ENCODE data around the gene GALNTL6.
"Not testable (repeated sequence)": the region's sequence is repeated elsewhere in the genome, so short reads cannot be mapped to it uniquely, and the experiment has no call there.

The GALNTL6 gene

GRCh38 chr4:172393220-172393619, 580.0 kb downstream of the GALNTL6 start:
- no peak for DNase-seq (ENCODE audit: low read depth)

DNA sequence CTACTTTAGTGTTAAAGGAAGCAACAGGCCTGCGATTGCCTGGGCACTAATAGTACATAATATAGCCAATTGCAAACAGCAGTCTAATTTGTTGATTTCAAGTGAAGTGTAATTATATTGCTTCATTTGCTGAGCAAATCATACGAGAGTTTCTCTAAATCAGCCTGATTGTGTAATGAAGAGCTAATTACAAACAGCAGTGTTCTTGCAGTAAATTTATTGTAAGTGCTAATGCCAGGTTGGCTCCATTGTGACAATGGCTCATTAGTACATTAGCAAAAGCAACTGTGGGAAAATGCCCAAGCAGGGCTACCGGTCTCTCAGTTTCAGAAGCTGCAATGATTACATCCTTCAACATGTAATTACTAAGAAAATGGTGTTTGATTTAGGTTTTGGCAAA, 591.5 kb downstream of the GALNTL6 start:
- no peak for DNase-seq (ENCODE audit: low read depth)

DNA sequence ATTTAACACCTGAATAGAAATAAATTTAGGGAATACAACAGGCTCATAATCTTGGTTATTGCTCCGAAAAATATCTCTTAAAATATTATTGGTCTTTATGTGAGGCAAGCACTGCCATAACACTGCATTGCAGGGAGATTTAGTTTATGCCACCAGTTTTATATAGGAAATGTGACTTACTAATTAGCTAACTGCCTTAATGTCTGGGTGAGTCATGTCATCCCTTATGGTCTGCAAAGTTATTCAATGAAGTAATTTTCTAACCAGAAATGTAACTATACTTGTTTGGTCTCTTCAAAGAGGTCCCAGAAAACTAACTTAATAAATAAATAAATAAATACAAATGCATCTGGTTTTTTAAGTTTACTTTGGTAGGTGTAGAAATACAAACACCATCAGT, 597.2 kb downstream of the GALNTL6 start:
- DNase-seq (ENCODE audit: low read depth), result no peak

- no peak for DNase-seq (ENCODE audit: low read depth)
These were observed 597.9 kb downstream of the GALNTL6 start for GRCh38 chr4:172411149-172411548.

DNA sequence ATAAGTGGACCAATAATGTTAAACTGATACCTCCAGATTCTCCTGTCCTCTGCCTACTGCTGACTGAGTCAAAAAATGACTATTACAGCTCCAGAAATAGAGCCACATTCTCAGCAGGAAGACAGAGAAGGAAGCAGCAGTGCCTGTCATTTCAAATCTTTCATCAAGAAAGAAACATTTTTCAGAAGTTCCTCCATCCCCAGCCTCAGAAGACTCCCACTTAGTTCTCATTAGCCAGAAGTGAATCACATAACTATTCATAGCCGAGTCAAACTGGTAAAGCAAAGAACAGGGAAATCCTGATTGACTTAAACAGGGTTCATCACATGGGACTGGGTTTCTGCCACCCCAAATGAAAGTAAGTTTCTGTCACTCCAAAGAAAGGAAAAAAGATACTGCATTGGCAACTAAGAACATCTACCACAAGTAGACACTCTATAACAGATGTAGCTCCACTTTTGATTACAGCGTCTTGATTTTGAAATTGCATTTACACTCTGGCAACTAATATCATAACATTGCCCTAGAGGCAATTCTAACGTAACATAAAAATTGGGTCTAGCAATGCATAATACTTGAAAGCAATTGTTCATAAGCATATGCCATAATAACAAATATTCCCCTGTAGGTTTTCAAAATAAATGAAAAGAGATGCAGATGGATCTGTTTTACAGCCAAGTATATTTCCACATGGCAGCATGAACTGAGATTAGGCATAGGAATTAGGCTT, 599.8 kb downstream of the GALNTL6 start:
- DNase-seq (ENCODE audit: low read depth), result no peak

DNA sequence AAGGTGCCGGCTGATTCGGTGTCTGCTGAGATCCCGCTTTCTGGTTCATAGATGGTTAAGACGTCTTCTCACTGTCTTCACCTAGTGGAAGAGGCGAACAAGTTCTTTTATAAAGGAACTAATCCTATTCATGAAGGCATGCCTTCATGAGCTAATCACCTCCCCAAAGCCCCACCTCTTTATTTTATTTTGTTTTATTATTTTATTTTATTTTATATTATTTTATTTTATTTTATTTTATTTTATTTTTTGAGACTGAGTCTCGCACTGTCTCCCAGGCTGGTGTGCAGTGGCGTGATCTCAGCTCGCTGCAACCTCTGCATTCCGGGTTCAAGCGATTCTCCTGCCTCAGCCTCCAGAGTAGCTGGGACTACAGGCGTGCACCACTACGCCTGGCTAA, 615.8 kb downstream of the GALNTL6 start:
- DNase-seq (ENCODE audit: low read depth), result not testable (repeated sequence)

DNA sequence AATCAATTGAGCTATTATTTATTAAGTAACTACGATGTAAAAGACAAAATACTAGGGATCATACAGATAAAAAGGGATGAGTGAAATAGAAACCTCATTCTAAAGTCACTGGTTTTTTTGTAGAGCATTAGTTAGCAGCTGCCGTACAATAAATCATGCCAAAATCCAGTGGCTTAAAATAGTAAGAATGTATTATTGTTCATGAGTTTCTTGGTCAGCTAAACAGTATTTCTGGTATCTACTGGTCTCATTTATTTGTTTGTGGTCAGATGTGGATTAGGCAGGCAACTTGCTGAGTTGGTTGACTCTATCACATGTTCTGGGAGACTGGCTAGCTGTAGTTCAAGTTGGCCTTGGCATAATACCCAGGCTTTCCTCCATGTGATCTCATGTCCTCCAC, 667.3 kb downstream of the GALNTL6 start:
- no peak for DNase-seq (ENCODE audit: low read depth)

DNA sequence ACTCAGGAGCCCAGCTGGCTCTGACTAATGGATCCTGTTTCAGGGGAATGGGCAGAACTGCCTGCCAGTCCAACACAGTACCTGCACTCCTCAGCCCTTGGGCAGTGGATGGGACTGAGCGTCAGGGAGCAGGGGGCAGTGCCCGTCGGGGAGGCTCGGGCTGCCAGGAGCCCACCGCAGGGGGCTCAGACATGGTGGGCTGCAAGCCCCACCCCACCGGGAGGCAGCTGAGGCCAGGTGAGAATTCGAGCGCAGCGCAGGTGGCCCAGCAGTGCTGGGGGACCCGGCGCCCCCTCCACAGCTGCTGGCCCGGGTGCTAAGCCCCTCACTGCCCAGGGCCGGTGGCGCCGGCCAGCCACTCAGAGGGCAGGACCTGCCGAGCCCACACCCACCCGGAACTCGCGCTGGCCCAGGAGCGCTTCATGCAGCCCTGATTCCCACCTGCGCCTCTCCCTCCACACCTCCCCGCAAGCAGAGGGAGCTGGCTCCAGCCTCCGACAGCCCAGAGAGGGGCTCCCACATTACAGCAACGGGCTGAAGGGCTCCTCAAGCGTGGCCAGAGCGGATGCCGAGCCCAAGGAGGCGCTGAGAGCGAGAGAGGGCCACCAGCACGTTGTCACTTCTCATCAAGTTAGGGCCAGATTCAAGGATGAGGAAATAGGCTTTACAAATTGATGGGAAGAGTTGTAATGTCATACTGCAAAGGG, 668.8 kb downstream of the GALNTL6 start:
- no peak for DNase-seq (ENCODE audit: low read depth)

- DNase-seq (ENCODE audit: low read depth), result no peak
These were observed 671.8 kb downstream of the GALNTL6 start for GRCh38 chr4:172485007-172485406.

DNA sequence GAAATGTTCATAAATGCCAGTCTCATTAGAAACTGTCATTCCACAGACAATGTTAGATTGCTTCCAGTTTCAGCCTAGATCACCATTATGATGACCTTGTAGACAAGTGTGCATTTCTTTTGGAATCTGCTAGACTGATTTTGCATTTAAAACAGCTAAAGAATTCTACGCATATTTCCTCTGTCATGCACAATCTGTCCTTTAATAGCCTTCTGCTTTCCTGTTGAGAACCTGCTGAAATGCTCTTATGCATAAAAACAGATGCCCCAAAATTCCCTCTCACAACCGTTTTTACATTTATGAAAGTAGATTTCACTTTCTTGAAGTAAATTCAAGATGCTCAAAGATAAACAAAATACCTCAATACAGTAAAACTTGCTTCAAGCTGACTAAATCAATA, 673.3 kb downstream of the GALNTL6 start:
- DNase-seq (ENCODE audit: low read depth), result no peak

DNA sequence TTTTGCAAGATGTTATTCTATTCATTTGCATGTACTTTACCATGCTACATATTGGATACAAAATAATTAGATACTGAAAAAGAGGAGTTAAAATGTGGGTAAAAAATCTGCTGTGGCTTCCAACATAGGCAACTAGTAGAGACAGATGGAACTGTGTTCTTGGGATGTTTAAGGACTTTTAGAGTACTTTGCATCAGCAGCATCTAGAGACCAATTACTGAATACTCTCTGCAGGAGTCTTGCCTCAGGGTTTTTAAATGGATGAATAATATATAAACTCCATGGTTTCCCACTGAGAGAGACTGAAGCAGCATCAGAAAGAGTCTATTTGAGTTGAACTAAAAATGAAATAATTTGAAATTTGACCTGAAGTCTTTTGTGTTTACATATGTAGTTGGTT, 676.7 kb downstream of the GALNTL6 start:
- DNase-seq (ENCODE audit: low read depth), result no peak

DNA sequence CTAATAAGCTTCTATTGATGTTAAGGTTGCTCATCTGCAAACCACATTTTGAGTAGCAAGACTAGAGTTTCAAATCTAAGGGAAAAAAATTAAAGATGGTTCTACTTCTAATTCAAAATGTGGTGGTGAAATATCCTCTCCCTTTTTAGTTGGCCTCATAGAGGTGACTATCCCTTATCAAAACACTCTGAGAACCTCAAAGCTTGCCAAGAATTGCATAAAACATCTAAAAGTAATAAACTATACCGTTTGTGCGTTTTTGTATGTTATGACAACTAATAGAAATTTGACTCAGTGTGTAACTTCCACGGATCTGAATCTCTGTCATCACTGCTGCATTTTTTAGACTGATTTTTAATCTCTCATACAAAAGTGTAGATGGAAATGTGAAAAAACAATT, 682.6 kb downstream of the GALNTL6 start:
- DNase-seq (ENCODE audit: low read depth), result no peak

DNA sequence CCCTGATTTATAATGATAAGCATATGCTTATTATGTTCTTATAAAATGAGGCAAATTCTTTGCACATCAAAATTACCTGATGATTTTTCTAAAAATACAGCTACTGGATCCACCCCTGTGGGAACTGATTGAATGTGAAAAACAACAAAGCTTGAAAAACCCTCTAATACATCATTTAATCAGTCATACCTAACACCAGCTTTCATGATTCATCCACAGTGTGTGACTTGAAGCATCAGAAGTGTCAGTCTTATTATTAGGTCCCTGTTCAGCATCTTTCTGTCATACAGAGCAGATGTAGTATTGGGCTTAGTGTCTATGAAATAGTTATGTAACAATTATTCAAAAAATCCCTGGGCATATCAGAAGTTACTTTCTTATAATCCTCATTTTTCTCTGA, 684.1 kb downstream of the GALNTL6 start:
- DNase-seq (ENCODE audit: low read depth), result no peak

GRCh38 chr4:172514011-172514410, 700.8 kb downstream of the GALNTL6 start:
- DNase-seq (ENCODE audit: low read depth), result no peak

- no peak for DNase-seq (ENCODE audit: low read depth)
These were observed 701.6 kb downstream of the GALNTL6 start for GRCh38 chr4:172514801-172515200.

- no peak for DNase-seq (ENCODE audit: low read depth)
These were observed 702.2 kb downstream of the GALNTL6 start for GRCh38 chr4:172515266-172515879.

DNA sequence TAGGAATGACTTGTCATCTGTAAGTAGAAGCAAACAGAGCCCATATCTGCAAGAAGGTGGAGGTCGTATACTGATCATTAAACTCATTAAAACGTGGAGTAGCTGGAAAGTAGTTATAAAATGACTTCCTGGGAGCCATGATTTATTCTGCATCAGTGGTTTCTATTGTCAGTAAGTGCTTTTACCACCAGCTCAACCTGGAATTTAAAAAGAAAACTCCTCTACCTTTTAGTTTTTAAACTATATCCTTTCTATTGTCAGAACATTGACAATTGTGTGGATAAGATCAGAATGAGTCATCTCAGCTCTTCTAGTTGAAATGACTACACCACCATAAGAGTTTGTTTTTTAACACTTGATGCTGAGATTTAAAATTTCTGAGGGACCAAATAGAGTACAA, 704.2 kb downstream of the GALNTL6 start:
- no peak for DNase-seq (ENCODE audit: low read depth)

- DNase-seq (ENCODE audit: low read depth), result no peak
These were observed 708.0 kb downstream of the GALNTL6 start for GRCh38 chr4:172521248-172521647.

- DNase-seq (ENCODE audit: low read depth), result no peak
These were observed 708.5 kb downstream of the GALNTL6 start for GRCh38 chr4:172521680-172522079.

DNA sequence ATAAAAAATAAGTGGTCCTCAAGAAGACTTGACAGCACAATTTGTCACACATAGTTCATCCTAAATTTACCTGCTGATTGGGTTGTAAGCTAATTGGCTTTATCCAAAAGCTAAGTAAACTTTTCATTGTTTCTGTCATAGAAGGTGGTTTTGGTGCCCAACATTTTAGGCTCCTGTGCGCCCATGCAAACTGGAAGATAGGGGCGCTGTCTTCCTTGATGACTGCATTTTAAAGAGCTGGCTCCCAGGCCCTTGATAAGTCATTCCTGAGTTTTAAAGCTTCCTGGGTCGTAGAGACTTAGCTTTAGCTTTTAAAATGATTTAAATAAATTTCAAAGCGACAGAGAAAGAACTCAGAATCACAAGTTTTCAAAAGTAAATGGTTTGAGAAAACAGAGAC, 730.0 kb downstream of the GALNTL6 start:
- DNase-seq (ENCODE audit: low read depth), result no peak

- DNase-seq (ENCODE audit: low read depth), result no peak
These were observed 733.6 kb downstream of the GALNTL6 start for GRCh38 chr4:172546782-172547181.

DNA sequence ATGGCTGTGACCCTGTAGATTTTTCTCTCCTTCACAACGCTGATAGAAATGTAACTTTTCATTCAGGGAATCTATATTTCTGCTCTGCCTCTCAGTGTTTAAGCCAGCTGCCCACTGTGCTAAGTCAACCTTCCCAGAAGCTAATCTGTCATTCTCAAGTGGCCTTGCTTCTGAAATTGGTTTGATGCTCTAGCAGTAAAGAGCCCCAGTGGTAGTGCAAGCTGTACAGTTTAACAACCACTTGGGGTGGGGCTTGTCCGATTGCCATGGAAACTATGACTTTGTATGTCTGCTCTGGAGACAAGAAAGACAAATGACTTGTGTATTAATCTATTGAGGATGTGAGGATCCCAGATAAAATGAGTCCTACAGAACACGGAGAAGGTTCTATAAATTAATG, 734.5 kb downstream of the GALNTL6 start:
- DNase-seq (ENCODE audit: low read depth), result no peak

DNA sequence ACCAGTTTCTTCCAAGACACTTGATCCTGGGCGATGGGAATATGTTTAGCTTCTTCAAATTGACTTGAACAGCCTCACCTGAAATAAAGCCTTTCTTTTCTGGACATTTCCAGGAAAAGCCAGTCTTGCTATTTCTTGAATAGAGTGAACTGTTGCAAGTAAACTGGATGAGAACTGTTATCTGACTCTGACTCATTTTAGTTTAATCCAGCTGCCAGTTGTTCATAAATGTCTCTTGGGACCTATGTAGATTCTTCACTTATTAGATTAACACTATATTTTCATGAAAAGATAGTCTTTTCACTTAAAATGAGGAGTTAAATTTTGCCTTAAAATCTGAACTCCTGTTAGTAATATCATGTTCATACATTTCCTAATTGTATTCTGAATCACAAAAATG, 740.0 kb downstream of the GALNTL6 start:
- DNase-seq (ENCODE audit: low read depth), result no peak
